C4-2B (cell line): ENCODE data around the gene RIPOR3.

Experiments
- ZFX ChIP-seq: fragments of 450-650 bp; IDR thresholded peaks from 2 replicates; pipeline ENCODE4 v1.6.1; 2017
- TF ChIP-seq, protein P1 (sequence below): fragments of 450-650 bp; conservative IDR thresholded peaks from 2 replicates; pipeline ENCODE4 v1.5.1; 2017; ENCODE audit warnings: mild to moderate bottlenecking

- TF ChIP-seq, protein P1, sequence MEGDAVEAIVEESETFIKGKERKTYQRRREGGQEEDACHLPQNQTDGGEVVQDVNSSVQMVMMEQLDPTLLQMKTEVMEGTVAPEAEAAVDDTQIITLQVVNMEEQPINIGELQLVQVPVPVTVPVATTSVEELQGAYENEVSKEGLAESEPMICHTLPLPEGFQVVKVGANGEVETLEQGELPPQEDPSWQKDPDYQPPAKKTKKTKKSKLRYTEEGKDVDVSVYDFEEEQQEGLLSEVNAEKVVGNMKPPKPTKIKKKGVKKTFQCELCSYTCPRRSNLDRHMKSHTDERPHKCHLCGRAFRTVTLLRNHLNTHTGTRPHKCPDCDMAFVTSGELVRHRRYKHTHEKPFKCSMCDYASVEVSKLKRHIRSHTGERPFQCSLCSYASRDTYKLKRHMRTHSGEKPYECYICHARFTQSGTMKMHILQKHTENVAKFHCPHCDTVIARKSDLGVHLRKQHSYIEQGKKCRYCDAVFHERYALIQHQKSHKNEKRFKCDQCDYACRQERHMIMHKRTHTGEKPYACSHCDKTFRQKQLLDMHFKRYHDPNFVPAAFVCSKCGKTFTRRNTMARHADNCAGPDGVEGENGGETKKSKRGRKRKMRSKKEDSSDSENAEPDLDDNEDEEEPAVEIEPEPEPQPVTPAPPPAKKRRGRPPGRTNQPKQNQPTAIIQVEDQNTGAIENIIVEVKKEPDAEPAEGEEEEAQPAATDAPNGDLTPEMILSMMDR = no peak
- no peak for TF ChIP-seq ZFX
These were observed 62.3 kb downstream of the RIPOR3 start for GRCh38 chr20:50628853-50629669.
